Measurements from ENCODE around the gene CFAP119.

Gene CFAP119

DNA sequence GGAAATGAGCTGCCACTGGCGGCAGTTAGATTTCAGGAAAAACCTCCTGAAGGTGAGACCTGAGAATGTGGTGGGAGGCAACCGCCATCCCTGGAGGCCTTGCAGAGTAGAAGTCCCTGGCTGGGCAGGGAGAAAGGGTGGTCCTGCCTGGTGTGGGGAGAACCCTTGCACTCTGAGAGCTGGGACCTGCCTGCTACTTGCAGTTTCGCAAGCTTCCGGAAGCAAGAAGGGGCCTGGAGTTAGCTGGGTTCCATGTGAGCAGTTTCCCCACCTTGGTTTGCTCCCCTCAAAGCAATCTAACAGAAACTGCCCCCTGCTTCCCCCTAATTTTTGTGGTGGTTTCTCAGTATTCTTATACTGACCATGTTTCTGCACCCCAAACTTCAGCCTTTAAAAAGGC is 18.7 kb upstream of the CFAP119 start:
- DNase-seq: no peak

DNA sequence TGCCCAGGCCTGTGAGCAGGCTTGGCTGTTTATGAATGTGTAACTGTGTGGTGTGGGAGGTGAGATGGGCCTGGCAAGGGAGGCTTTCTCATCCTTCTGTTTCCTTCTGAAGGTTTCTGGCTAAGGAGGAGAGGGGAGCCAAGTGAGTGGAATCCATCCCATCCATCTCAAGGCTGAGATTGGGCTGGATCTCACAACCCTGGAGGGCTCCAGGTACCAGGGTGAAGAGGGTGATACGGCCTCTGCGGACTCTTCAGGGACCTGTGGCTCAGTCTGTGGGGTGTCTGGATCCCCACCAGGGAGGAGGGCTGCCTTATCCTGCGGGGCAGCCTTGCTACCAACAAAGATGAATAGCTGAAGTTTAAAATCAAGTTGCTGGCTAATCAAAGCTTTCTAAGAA is 18.2 kb upstream of the CFAP119 start:
- DNase-seq: no peak

DNA sequence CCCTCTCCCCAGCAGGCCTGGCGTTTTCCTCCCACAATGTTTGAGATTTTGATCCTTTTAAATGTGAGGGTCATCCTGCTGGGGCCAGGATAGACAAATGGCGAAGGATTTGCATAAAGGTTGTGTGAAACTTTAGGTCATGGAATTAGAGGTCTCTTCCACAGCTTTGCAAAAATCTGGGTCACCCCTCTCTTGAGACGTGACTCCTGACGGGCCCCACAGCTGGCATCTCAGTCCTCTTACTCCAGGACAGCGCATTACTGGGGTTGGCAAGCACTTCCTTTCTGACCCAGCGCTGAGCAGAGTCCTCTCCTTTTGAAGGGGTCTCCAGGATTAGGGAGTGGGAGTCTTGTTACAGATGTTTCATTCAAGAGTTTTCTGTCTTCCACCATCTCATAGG is 17.7 kb upstream of the CFAP119 start:
- DNase-seq: no peak

DNA sequence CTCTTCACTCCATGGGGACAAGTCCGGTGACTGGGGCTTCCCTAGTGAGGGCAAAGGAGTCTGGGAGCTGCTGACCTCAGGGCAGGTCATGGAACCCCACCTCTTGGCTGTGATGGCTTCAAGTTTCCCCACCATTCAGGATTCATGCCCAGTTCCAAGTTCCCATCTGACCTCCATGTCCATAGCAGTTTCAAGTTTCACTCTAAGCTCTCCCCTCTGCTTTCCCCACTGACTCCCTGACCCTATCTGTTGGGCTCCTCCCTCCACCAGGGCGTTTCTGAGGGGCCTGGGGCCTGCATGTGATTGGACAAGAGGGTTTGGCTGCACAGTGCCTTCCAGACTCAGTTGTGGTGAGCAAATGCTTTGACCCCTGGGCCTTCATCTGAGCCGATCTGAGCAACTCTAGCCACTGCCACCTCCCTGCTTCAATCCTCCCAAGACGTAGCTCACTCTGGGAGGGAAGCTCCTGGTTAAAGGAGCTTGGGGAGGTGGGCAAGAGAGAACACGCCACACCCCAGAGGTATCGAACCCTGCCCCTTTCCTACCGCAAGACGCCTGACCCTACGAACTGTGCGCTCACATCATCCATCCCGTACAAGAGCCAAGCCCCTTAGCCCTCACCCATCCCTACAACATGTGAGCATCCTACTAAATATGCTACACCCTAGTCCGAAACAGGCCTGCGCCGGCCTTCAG is 16.8 kb upstream of the CFAP119 start:
- peak; percentile 55 for DNase-seq

DNA sequence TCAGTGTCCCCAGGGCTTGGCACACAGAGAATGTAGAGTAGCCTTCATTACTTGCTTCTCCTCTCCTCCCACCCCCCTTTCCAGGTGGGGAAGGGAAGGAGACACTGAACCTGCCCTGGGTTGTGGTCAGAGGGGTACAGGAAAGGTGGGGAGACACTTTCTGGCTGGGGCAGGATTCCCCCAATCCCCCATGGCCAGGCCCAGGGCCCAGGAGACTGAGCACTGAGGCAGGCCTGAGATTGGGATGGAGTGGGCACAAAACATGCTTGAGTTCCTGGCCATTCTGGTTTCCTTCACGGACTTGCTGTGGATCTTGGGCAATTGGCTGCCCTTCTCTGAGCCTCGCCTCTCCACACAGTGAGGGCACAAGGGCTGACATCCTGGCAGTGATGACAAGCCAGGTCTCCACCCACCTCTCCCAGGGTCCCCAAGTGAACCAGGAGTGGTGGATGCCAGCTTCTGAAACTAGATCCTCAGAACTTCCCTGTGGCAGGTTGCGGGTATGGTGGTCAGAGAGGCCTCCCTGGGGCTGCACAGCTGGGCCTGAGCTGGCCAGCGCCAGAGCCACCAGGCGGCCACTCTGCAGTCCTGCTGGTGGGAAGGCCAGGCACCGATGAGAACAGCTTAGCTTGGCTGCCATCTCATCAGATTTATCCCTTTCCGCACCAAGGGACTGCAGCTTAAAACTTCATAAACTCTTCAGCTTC is 15.9 kb upstream of the CFAP119 start:
- no peak for DNase-seq

DNA sequence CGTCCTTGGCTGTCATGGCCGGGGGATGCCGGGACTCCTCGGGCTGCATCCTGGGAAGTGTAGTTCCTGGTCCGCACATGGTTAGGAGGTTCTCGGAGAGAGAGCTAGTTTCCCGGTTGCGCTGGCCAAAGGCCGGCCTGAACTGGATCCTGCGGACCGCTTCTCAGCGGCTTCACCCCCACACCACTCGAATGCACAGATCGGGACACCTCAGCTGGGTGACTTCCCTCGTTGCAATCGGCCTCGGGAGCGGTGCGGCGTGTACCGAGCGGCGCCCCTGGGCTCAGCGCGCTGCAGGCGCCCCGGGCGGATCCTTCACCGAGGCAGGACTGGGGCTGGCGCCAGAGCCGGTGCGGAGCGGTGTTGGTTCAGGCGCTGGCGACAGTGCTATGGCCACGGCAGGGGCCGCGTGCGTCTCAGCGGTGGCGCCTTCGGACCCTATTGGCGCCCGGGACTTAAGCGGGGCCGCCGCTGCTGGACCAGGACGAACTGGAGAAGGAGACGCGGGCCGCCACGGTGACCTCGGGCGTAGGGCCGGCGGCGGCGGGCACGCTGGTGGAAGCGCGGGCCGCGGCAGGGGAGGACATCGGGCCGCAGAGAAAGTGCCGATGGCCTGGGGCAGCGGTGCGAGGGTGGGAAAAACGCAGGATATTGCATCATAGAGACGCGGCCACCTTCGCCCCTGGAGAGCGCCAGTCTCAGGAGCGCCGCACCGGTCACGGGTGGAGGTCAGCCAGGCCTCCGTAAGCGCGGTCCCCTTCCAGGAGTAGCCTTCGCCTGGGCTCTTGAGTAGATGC is 13.7 kb upstream of the CFAP119 start:
- peak; percentile 92 for DNase-seq

DNA sequence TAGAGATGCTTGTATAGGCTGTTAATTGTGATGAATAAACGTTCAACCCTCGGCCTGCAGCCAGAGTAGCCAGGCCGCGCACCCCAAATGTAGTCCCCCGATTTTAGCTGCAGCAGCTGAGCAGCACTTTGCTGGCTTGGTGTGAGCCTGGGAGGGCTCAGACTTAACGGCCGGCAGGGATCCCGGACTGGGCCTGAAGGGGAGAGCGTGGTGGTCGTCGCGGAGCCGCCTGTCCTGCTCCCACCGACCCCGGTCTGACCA is 13.2 kb upstream of the CFAP119 start:
- DNase-seq: no peak

DNA sequence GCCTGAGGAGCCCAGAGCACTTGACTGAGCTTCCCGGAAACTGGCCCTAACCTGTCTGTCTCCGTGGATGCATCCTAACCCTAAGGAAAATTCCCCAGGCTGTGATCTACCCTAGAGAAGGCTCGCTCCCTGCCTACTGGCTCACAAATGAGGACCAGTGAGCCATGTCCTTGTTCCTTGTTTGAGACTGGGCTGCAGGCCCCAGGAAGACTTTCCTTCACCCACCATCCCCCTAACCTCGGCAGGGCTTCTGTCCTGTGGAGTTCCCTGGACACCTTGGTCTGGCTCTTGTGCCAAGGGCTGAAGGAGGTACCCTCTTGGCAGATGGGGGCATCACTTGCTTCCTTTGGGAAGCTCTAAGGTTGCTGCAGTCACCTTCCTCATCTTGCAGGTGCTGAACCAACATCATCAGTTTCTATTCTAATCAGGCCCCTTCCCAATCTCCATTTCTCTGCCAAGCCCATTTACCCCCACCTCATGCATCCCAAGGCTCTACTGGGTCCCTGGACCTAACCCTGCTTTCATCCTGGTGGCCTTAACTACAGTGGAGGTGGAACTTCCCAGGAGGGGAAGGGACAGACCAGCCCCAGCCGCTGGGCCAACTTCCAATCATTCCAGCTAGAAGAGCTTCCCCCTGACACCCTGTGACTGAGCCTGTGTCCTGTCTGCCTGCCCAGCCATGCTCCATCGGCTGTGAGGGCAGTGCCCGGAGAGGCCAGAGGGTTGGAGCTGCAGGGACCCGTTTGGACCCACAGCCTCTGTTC is 12.7 kb upstream of the CFAP119 start:
- DNase-seq: no peak

DNA sequence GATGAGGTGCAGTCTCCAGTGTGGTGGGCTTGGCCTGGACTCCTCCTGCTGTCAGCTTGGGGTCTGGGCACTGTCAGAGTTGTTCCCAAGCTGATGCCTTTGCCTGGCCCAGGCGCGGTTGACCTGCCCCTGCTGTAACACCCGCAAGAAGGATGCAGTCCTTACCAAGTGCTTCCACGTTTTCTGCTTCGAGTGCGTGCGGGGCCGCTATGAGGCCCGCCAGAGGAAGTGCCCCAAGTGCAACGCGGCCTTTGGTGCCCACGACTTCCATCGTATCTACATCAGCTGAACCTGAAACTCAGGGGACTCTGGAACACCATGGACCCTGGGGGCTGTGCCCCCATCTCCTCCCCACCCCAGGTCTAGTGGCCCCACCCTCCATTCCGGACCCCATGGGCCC is 12.0 kb upstream of the CFAP119 start:
- DNase-seq: no peak

DNA sequence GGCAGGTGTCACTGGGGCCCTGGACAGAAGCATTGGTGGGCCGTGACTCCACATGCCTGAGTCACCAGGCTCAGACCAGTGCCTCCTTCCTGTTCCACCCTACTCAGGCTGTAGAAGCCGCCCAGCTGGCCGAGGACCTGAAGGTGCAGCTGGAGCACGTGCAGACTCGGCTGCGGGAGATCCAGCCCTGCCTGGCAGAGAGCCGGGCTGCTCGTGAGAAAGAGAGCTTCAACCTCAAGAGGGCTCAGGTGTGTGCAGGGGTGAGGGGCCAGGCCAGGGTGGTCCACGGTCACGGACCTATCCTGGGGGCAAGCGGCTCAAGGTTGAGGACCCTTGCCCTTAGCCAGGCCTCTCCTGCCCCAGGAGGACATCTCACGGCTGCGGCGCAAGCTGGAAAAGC is 9.9 kb upstream of the CFAP119 start:
- no peak for DNase-seq

DNA sequence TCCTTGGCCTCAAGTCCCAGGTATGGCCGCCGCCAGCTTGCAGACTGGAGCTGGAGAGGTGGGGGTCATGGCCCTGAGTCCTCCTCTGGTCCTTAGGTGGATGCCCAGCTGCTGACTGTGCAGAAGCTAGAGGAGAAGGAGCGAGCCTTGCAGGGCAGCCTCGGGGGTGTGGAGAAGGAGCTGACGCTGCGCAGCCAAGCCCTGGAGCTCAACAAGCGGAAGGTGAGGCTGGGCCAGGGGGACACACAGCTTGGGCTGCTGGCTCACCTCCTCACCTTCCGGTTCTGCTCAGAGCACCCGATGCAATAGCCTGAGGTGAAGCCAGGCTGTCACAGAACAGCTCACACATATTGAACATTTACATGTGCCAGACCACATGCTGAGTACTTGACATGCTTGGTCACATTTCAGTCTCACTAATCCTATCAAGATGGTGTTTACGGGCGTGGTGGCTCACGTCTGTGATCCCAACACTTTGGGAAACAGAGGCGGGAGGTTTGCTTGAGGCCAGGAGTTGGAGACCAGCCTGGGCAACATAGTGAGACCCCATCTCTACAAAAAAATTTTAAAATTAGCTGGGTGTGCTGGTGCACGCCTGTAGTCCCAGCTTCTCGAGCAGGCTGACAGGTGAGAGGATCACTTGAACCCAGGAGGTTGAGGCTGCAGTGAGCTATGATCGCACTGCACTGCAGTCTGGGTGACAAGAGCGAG is 7.7 kb upstream of the CFAP119 start:
- no peak for DNase-seq

DNA sequence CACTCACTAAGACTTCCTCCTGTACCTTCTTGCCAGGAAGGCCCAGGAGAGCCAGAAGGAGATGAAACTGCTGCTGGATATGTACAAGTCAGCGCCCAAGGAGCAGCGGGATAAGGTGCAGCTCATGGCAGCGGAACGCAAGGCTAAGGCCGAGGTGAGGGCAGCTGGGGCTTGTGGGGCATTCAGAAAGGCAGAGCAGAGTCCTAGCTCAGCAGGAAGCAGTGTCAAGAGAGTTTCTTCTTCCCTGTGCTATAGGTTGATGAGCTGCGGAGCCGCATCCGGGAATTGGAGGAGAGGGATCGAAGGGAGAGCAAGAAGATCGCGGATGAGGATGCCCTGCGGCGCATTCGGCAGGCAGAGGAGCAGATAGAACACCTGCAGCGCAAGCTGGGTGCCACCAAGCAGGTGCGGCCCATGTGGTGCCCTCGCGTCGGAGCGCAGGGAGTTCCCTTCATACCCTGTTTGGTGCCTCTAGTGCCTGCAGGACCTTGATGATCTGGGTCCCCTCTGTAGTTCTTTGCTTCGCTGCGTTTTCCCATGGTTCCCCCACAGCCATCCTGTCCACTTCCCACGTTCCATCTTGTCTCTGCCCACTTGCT is 6.8 kb upstream of the CFAP119 start:
- DNase-seq: no peak

DNA sequence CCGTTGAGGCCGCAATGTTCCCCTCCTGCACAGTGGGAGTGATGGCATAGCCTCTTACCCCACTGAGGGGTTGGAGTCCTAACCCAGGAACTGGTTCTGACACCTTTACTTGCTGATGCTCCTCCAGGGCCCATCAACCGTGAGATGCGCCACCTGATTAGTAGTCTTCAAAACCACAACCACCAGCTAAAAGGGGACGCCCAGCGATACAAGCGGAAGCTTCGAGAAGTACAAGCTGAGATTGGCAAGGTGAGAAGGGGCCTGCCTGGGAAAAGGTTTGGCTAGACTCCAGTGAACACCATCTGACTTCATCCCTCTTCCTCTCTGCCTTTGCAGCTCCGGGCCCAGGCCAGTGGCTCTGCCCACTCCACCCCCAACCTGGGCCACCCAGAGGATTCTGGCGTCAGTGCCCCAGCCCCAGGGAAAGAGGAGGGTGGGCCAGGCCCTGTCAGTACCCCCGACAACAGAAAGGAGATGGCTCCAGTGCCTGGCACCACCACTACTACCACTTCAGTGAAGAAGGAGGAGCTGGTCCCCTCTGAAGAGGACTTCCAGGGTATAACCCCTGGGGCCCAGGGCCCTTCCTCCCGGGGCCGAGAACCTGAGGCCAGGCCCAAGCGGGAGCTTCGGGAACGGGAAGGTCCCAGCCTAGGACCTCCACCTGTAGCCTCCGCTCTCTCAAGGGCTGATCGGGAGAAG is 6.1 kb upstream of the CFAP119 start:
- no peak for DNase-seq

DNA sequence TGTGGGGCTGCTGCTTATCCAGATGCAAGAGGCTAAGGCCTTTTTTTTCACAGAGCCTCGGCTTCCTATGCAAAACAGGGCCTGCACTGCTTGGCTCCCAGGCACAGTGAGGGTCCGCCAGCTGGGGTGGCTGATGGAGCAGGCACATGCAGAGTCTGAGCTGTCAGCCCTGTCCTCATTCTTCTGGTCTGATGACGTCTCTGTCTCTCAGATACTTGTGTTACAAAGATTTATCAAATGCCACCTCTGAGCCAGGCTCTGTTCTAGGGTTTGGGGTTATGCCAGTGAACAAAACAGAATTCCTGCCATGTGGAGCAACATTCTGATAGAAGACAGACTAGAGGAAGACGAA is 5.0 kb upstream of the CFAP119 start:
- no peak for DNase-seq

DNA sequence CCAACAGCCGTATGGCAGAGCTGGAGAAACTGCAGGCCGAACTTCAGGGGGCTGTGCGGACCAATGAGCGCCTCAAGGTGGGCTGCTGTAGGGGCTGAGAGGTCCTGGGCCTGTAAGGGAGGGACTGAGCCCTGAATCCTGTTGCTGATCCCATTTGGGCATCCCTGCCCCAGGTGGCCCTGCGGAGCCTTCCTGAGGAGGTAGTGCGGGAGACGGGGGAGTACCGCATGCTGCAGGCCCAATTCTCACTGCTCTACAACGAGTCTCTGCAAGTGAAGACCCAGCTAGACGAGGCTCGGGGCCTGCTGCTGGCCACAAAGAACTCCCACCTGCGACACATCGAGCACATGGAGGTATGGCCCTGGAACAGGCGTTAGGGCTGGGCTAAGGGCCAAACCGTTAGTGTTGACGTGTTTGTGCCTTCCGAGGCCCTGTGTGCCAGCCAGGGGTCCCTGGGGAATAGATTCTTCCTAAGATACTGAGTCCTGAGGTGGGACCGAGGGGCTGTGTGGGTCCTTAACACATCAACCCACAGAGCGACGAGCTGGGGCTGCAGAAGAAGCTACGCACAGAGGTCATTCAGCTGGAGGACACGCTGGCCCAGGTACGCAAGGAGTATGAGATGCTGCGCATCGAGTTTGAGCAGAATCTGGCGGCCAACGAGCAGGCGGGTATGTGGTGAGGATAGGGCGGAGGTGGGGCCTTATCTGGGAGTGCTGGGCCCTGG is 4.5 kb upstream of the CFAP119 start:
- peak; percentile 94 for DNase-seq

DNA sequence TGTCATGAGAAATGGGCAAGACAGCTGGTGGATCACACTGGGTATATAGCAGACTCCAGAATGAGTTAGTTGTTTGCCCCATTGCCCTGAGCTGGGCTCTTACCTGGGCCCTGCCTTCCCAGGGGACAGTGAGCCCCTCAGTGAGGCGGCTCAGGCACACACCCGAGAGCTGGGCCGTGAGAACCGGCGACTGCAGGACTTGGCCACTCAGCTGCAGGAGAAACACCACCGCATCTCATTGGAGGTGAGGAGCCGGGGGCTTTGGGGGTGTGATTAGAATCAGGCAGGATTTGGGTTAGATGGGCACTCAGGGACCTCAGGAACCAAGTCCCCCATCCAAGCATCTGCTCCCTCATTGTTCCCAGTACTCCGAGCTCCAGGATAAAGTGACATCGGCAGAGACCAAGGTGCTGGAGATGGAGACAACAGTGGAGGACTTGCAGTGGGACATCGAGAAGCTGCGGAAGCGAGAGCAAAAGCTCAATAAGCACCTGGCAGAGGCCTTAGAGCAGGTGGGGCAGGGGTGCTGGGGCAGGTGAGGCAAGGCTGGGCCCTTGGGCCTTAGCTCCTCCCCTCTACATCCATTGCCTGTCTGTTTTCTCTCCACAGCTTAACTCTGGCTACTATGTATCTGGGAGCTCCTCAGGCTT is 3.1 kb upstream of the CFAP119 start:
- no peak for DNase-seq

DNA sequence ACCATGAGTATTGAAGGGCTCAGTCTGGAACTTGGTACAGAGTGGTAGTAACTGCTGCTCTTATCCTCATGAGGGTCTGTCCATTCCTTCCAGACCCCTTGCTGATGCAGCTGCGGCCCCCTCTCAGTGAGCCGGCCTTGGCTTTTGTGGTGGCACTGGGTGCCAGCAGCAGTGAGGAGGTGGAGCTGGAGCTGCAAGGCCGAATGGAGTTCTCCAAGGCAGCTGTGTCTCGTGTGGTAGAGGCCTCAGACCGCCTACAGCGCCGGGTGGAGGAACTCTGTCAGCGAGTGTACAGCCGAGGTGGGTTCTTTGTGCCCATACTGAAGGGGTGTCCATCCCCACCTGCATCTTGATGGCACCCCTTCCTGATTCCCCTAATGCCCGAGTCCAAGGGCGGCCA is 2.2 kb upstream of the CFAP119 start:
- no peak for DNase-seq

DNA sequence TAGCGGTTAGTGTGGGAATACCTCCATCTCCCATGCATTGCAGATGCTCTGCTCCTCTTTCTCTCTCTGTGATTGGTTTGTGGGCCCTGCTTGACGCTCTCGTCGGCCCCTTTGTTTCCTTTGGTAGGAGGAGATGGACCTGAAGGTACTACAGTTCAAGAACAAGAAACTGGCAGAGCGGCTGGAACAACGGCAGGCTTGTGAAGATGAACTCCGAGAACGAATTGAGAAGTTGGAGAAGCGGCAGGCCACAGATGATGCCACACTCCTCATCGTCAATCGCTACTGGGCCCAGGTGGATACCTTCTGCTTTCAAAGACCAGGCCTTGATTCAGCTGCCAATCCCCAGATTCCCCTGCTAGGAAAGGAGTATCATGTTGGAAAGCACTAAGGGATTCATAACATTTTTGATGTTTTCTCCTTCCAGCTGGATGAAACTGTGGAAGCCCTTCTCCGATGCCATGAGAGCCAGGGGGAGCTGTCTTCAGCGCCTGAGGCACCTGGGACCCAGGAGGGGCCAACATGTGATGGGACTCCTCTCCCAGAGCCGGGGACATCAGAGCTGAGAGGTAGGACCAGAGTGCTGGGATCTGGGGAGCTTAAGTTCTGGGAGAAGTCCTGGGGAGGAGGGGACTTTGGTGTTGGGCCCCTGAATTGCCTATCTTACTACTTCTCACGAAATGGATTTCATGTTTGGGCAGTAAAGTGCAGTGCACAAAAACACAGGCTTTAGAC is 1.3 kb upstream of the CFAP119 start:
- DNase-seq: no peak

DNA sequence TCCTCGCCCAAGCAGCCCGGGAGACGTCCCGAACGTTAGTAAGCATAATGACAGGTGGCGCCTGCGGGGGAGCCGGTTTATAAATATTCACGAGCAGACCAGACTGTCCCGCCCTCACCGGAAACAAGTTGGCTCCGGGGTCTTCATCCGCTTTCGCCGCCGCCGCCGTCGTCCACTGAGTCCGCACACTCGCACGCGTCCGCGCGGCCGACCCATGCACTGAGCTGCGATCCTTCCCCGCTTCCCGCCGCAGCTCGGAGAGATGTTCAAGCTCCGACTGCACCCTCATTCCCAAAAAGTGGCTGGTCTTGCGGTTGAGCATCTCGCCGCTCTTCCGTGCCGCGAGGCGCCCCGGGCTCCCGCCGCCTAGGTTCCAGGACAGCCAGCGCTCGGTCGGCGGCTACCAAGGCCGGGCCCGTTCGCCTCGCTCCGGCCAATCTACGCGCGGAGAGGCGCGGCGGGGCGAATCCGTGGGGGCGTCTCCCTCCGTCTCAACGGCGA is 385 bp downstream of the CFAP119 start:
- peak; percentile 76 for DNase-seq

Data from hematopoietic multipotent progenitor cell treated with erythropoietin and hydrocortisone succinate and interleukin-3 and kit ligand, for 6 days (in vitro differentiated cells).